Measurements from ENCODE around the gene IGLL1.
"Not testable (repeated sequence)": the region's sequence is repeated elsewhere in the genome, so short reads cannot be mapped to it uniquely, and the experiment has no call there.

IGLL1 gene

DNA sequence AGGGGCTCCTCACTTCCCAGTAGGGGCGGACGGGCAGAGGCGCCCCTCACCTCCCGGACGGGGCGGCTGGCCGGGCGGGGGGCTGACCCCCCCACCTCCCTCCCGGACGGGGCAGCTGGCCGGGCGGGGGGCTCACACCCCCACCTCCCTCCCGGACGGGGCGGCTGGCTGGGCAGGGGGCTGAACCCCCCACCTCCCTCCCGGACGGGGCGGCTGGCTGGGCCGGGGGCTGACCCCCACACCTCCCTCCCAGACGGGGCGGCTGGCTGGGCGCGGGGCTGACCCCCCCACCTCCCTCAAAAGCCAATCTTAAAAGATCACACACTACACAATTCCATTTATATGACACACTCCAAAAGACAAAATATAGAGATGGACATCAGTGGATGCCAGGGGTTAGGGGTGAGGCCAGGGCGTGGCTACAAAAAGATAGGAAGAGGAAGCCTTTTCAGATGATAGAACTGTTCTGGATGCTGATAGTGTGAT lies 19.0 kb downstream of the IGLL1 start:
- not testable (repeated sequence) for FAIRE-seq

- not testable (repeated sequence) for FAIRE-seq
Measured at GRCh38 chr22:23560215-23560614, 19.9 kb downstream of the IGLL1 start.

DNA sequence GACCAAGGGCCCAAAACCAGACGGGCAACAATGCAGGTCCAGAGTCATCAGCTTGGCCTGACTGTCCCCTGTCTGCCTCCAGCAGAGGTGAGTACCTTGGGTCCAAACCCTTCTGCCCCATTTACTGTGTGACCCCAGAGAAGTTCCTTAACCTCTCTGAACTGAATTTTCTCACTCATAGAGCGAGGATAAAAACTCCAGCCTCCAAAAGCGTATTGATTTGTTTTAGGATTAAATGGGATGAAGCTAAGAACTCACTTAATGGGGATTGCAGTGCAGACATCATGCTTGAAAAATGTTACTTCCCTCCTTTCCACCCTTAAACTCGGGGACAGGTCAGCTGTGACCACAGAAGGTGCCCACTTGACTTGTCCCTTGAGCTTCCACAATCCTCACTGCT lies 22.6 kb downstream of the IGLL1 start:
- no peak for FAIRE-seq

GRCh38 chr22:23557036-23557435 lies 23.1 kb downstream of the IGLL1 start:
- no peak for FAIRE-seq

- no peak for FAIRE-seq
Measured at GRCh38 chr22:23556026-23556620, 24.0 kb downstream of the IGLL1 start.

DNA sequence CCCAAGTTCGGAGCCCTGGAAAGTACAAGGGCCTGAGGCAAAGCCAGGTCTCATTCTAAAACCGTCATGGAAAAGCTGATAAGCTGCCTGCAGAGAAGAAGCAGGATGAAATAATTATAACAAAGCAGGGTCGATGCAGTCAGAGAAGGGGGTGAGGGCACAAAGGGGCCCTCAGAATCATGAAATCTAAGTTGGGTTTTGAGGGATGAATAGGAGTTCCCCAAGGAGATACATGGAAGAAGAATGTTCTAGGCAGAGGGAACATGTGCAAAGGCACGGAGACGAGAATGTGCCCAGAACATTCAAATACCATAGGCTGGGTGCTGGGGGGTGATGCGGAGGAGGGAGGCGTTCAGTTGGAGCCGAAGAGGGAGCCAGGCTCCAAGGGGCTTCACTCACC lies 25.0 kb downstream of the IGLL1 start:
- FAIRE-seq = no peak

DNA sequence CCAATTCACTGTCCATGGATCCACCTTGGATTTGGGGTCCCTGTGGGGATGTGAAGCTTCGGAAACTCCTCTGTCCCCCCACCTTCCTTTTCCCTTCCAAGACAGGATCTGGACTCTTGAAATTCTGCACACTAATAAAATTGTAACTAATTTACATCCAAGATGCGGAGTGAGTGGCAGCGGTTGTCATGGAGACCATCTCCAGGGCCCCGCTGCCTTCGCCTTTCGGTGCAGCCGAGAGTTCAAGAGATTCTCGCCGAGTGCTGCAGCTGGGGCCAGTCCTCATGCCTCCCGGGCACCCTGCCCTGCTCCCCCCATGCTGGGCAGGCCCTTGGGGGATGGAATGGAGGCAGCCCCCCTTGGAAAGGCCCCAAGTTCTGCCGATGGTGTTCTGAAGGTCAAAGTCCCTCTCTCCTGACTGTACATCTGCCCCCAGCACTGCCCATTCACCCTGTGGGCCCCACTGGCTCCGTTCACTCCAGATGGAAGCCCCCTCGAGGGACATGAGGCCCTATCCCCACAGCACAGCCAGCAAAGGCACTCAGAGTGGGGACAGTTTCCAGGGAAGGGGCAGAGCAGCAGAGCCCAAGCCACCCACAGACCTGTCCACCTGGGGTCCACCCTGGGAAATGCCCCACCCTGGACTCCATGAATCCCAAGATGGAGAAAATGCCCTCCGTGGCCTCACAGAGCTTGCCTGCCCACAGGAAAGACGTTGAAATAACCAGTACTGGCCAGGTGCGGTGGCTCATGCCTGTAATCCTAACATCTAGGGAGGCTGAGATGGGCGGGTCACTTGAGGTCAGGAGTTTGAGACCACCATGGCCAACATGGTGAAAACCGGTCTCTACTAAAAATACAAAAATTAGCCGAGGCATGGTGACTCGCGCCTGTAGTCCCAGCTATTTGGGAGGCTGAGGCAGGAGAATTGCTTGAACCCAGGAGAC lies 25.9 kb downstream of the IGLL1 start:
- FAIRE-seq = no peak

- FAIRE-seq = no peak
Measured at GRCh38 chr22:23553438-23553837, 26.7 kb downstream of the IGLL1 start.

DNA sequence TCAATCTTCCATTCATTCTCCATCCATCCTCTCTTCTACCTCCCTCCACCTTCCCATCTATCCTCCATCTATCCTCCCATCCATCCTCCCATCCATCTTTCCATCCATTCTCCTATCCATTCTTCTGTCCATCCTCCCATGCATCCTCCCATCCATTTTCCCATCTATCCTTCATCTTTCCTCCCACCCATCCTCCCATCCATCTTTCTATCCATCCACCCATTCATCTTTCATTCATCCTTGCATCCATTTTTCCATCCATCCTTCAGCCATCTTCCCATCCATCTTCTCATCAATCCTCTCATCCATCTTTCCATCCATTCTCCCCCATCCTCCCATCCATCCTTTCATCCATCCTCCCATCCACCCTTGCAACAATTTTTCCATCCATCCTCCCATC lies 27.5 kb downstream of the IGLL1 start:
- no peak for FAIRE-seq

- no peak for FAIRE-seq
Measured at GRCh38 chr22:23551385-23551784, 28.7 kb downstream of the IGLL1 start.

GRCh38 chr22:23550049-23550650 lies 29.9 kb downstream of the IGLL1 start:
- no peak for FAIRE-seq

DNA sequence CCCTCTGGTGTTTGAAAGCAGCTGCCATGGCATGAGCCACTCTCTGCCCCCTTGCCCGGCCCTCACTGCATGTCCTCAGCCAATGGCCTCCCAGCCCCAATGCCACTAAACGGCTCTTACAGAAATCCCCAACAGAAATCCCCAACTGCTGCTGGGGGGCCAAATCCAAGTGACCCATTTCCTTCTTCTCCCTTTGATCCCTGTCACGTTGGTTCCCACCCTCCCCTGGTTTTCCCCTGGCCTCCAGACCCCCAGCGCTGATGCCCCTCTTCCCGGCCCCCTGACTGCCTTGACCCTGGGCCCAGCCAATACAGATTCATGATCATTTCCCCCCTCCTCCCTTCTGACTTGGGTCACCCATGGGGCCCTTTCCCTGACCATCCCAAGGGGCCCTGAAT lies 30.9 kb downstream of the IGLL1 start:
- no peak for FAIRE-seq

DNA sequence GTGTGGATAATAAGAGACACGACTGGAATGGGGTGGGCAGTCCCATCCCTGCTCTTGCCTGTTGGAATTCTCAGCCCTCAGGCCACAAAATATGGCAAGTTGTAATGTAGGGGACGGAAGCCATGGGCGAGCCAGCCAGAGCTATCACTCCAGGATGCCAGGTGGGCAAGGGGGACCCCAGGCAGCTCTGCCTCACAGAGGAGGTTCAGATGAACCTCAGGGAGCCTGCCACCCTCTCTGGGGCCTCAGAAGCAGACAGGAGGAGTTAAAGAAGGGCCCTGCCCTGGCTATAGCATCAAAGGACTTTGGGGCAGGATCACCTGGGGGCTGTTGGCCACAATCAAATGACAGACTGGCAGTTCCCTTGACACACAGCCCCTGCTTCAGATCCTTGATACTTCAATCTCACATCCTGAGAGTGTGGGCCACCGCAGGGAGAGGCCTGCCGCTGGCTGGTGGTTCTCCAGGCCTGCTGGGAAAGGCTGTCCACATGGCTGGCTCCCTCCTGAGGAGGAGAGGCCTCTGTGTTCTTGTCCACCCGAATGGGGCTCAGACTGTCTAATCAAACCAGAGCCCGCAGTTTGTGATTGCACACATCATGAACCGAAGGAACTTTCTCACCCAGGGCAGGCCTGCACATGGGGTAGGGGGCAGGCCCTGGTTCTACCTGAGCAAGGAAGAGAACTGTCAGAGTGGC lies 31.4 kb downstream of the IGLL1 start:
- FAIRE-seq = no peak

DNA sequence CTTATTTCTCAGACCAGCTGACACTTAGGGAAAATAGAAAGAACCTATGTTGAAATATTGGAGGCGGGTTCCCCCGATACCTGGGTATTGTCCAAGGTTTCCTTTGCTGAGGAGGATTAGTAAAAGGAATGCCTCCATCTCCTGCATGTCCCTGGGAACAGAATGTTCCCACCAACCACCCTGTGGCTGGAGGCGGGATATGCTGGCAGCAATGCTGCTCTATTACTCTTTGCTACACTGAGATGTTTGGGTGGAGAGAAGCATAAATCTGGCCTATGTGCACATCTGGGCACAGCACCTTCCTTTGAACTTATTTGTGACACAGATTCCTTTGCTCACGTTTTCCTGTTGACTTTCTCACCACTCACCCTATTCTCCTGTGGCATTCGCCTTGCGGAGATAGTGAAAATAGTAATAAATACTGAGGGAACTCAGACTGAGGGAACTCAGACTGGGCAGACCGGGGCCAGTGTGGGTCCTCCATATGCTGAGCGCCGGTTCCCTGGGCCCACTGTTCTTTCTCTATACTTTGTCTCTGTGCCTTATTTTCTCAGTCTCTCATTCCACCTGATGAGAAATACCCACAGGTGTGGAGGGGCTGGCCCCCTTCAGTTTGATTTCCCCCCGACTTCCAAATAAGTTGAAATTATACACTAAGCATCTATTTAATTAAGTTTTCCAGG lies 32.1 kb downstream of the IGLL1 start:
- FAIRE-seq = no peak

- FAIRE-seq = not testable (repeated sequence)
Measured at GRCh38 chr22:23547382-23547781, 32.7 kb downstream of the IGLL1 start.

DNA sequence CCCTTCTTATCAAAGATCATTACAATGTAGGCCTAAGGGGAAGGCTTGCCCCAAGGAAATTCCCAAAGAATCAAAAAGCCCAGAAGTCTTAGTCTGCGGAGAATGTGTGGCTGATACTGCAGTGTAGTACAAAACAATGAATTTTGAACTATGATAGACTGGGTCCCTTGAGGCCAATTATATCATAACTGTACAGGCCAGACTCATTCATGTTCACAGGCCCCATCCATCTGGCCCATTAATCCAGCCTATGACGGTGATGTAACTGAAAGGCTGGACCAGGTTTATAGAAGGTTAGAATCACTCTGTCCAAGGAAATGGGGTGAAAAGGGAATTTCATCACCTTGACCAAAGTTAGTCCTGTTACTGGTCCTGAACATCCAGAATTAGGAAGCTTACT lies 35.2 kb downstream of the IGLL1 start:
- no peak for FAIRE-seq

GRCh38 chr22:23543506-23544000 lies 36.5 kb downstream of the IGLL1 start:
- FAIRE-seq = not testable (repeated sequence)

DNA sequence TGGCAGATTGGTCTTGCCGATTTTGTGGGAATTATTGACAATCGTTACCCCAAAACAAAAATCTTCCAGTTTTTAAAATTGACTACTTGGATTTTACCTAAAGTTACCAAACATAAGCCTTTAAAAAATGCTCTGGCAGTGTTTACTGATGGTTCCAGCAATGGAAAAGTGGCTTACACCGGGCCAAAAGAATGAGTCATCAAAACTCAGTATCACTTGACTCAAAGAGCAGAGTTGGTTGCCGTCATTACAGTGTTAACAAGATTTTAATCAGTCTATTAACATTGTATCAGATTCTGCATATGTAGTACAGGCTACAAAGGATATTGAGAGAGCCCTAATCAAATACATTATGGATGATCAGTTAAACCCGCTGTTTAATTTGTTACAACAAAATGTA lies 37.2 kb downstream of the IGLL1 start:
- FAIRE-seq = no peak

- FAIRE-seq = not testable (repeated sequence)
Measured at GRCh38 chr22:23542391-23542790, 37.7 kb downstream of the IGLL1 start.

- FAIRE-seq = not testable (repeated sequence)
Measured at GRCh38 chr22:23541849-23542281, 38.2 kb downstream of the IGLL1 start.

GRCh38 chr22:23540837-23541236 lies 39.3 kb downstream of the IGLL1 start:
- not testable (repeated sequence) for FAIRE-seq

GRCh38 chr22:23539839-23540198 lies 40.3 kb downstream of the IGLL1 start:
- not testable (repeated sequence) for FAIRE-seq

Measured in G401.6 (cell line).